Activated B cell treated with CpG ODN at 0.5 μM for 24 hours (primary cell): ENCODE data around the gene PIGB. TPM values are rescaled to one million over a fixed set of nuclear protein-coding genes. Genes with fewer than 3 reads are reported as not detected.

ENCODE experiments used
- ATAC-seq: fragments of 200-7000 bp; cut with Tn5 transposase; one replicate; pipeline ENCODE4 v1.10.0; 2021; ENCODE audit warnings: low read depth, mild to moderate bottlenecking, moderate library complexity
- CTCF ChIA-PET: fragments of 350-600 bp; sonication (Branson Sonifier 250); formaldehyde crosslinking; loops from one replicate; lab custom pipeline; 2021; ENCODE audit warnings: antibody characterized with exemption; lab: Charles Lee
- POLR2A ChIA-PET: fragments of 350-600 bp; sonication (Branson Sonifier 250); formaldehyde crosslinking; loops from one replicate; lab custom pipeline; 2021; ENCODE audit warnings: antibody characterized with exemption; lab: Charles Lee
- DNase-seq: peaks from one replicate; pipeline ENCODE4 v3.0.0; 2022
- H3K27ac Mint-ChIP-seq: one replicate; pipeline ENCODE4 v1.8.0; 2020; ENCODE audit warnings: mixed read lengths
- H3K27me3 Mint-ChIP-seq: one replicate; pipeline ENCODE4 v1.8.0; 2021; ENCODE audit warnings: mixed read lengths
- H3K36me3 Mint-ChIP-seq: one replicate; pipeline ENCODE4 v1.8.0; 2021; ENCODE audit warnings: low read depth, mixed read lengths
- H3K4me1 Mint-ChIP-seq: one replicate; pipeline ENCODE4 v1.8.0; 2021; ENCODE audit warnings: mixed read lengths
- H3K4me3 Mint-ChIP-seq: one replicate; pipeline ENCODE4 v1.8.0; 2020; ENCODE audit warnings: mild to moderate bottlenecking, mixed read lengths
- H3K9me3 Mint-ChIP-seq: one replicate; pipeline ENCODE4 v1.8.0; 2020; ENCODE audit warnings: mixed read lengths
- CTCF ChIP-seq: fragments of 200-600 bp; IDR thresholded peaks from one replicate; pipeline ENCODE4 v1.8.0; 2022; ENCODE audit warnings: antibody characterized with exemption, mild to moderate bottlenecking
- intact Hi-C: fragments of 100-400 bp; cut with micrococcal nuclease; formaldehyde crosslinking; loops from one replicate; pipeline ENCODE4 v1.15.1; 2024
- total RNA-seq: library from RNA; stranded (reverse); gene quantifications from 2 replicates; pipeline ENCODE4 v1.2.3, GENCODE V29; 2022

Gene PIGB
- total RNA-seq, 1 donor from 2014 or later: 29.8 TPM

- Mint-ChIP-seq H3K27ac (peak overlapping the region; percentile 99), H3K36me3 (peaks cover 38% of the 10 kb centered on the region), H3K4me3 (peak overlapping the region; percentile 99), H3K27me3 (no peaks in the 10 kb centered on the region), H3K9me3 (no peaks in the 10 kb centered on the region), H3K4me1 (peaks cover 69% of the 10 kb centered on the region)
- ChIA-PET CTCF (interaction anchor here (0.9 to 1.2 kb wide), 4 partner anchors 88 to 123 kb away, joined by 3 to 6 read pairs (median 4); partner anchors contain the start of genes CCPG1, PIERCE2 and RSL24D1), POLR2A (interaction anchor here (0.5 to 2.5 kb wide), 10 partner anchors 28 to 1599 kb away, joined by 3 to 34 read pairs (median 4); partner anchors contain the start of genes CCPG1, PIERCE2 and RSL24D1)
- ATAC-seq (no peak), DNase-seq (no peak)
- intact Hi-C loops: loop anchor here (1.0 to 5.0 kb wide), 4 partner anchors 89 to 178 kb away; partner anchors contain the start of genes CCPG1 and PIERCE2
- no peak for TF ChIP-seq CTCF
Measured at GRCh38 chr15:55319537-55320237, 665 bp downstream of the PIGB start.

- ATAC-seq (no peak), DNase-seq (no peak)
- intact Hi-C loops: no loop called here
- ChIA-PET POLR2A (interaction anchor here (1.5 to 2.5 kb wide), 3 partner anchors 43 to 123 kb away, joined by 4 to 34 read pairs (median 33); partner anchors contain the start of genes CCPG1, PIERCE2 and RSL24D1), CTCF (no interaction called here)
- peak overlapping the region; percentile 67 for H3K4me3 Mint-ChIP-seq
- H3K27ac Mint-ChIP-seq: no peak overlapping the region
- no peaks in the 10 kb centered on the region for H3K9me3 Mint-ChIP-seq
- H3K27me3 Mint-ChIP-seq: no peaks in the 10 kb centered on the region
- TF ChIP-seq CTCF: no peak
- H3K36me3 Mint-ChIP-seq: peaks cover 35% of the 10 kb centered on the region
- peaks cover 64% of the 10 kb centered on the region for H3K4me1 Mint-ChIP-seq
Measured at GRCh38 chr15:55320238-55320550, 1.2 kb downstream of the PIGB start.

- DNase-seq (no peak), ATAC-seq (no peak)
- H3K4me1 Mint-ChIP-seq: peaks cover 57% of the 10 kb centered on the region
- H3K36me3 Mint-ChIP-seq: peaks cover 32% of the 10 kb centered on the region
- no peaks in the 10 kb centered on the region for H3K27me3 Mint-ChIP-seq
- H3K9me3 Mint-ChIP-seq: no peaks in the 10 kb centered on the region
- intact Hi-C loops: no loop called here
- H3K27ac Mint-ChIP-seq: no peak overlapping the region
- ChIA-PET POLR2A (no interaction called here), CTCF (no interaction called here)
- H3K4me3 Mint-ChIP-seq: no peak overlapping the region
- TF ChIP-seq CTCF: no peak
Measured at GRCh38 chr15:55320963-55321362, 1.9 kb downstream of the PIGB start.

GRCh38 chr15:55322467-55322866, 3.4 kb downstream of the PIGB start:
- Mint-ChIP-seq H3K27ac (peak overlapping the region; percentile 61), H3K9me3 (no peaks in the 10 kb centered on the region), H3K4me3 (no peak overlapping the region), H3K4me1 (peaks cover 52% of the 10 kb centered on the region), H3K27me3 (no peaks in the 10 kb centered on the region), H3K36me3 (peaks cover 28% of the 10 kb centered on the region)
- DNase-seq (no peak), ATAC-seq (no peak)
- intact Hi-C loops: no loop called here
- CTCF ChIA-PET: interaction anchor here (1.2 kb wide), 1 partner anchor 85 kb away, joined by 5 read pairs; no protein-coding TSS in a partner anchor
- POLR2A ChIA-PET: interaction anchor here (1.2 kb wide), 1 partner anchor 126 kb away, joined by 3 read pairs; the partner anchor contains the start of gene RSL24D1
- TF ChIP-seq CTCF: no peak

- intact Hi-C loops: no loop called here
- no peaks in the 10 kb centered on the region for H3K27me3 Mint-ChIP-seq
- peaks cover 21% of the 10 kb centered on the region for H3K4me1 Mint-ChIP-seq
- CTCF ChIA-PET: no interaction called here
- peaks cover 46% of the 10 kb centered on the region for H3K36me3 Mint-ChIP-seq
- DNase-seq (no peak), ATAC-seq (no peak)
- POLR2A ChIA-PET: no interaction called here
- no peak overlapping the region for H3K4me3 Mint-ChIP-seq
- H3K9me3 Mint-ChIP-seq: no peaks in the 10 kb centered on the region
- H3K27ac Mint-ChIP-seq: no peak overlapping the region
- TF ChIP-seq CTCF: no peak
Measured at GRCh38 chr15:55327387-55327786, 8.4 kb downstream of the PIGB start.
